ENCODE data around the gene PLPPR3.
"Not testable (repeated sequence)": the region's sequence is repeated elsewhere in the genome, so short reads cannot be mapped to it uniquely, and the experiment has no call there.

Gene PLPPR3

DNA sequence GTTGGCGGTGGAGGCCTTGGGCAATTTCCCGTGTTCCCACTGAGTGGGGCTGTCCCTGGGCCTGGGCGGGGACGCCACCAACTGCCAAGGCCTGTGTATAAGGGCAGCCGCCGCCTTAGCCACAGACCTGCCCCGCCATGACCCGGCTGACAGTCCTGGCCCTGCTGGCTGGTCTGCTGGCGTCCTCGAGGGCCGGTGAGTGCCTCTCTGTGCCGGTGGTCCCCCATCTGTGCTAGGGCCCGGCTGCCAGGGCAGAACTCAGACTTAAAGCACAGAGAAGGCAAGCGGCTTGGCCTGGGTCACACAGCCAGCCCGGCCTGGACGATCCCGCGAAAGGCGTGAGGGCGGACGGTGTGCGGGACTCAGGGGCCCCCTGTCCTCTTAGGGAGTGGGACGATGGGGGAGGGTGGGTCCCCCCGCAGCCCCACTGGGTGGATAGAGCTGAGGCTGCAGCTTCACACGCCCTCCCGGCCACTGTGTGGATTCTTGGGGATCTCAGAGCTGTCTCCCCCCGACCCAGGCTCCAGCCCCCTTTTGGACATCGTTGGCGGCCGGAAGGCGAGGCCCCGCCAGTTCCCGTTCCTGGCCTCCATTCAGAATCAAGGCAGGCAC is 6.1 kb upstream of the PLPPR3 start, which contains the start of gene AZU1:
AZU1 (plus strand) TSS at position 128 of the 612 bp plus-strand sequence; CDS start at position 138, 10 bp downstream.
- no peak for DNase-seq (ENCODE audit: low spot score)

DNA sequence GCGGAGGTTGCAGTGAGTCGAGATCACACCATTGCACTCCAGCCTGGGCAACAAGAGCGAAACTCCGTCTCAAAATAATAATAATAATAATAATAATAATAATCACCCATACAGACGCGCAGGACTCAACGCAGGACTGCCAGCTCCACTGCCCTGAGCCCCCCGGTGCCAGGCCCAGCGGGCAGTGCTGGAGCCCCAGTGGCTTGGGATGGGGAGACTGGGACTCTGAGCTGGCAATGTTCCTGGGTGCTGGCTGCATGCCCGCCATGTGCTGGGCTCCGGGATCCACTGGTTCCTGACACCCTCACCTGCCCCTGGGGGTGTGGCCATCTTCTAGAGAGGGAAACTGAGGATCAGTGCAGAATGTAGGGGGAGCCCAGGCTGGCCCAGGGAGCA is 5.6 kb upstream of the PLPPR3 start:
- DNase-seq (ENCODE audit: low spot score): no peak

- DNase-seq (ENCODE audit: low spot score): no peak
These were observed 4.3 kb upstream of the PLPPR3 start for GRCh38 chr19:825897-826644.

DNA sequence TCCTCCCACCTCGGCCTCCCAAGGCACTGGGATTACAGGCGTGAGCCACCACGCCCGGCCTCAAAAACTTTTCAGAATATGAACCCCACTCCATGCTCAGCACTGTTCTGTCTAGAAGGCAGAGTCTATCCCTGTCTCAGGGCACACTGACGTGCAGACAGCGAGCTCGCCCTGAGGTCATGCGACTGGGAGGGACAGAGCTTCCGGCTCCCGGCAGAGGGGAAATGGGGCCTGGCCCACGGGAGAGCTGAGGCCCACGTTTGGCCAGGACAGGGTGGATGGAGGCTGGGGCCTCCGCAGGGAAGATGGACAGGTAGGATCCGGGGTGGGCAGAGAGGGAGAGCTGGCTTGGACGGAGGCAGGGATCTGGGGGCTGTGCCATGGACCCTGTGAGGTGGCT is 3.1 kb upstream of the PLPPR3 start:
- DNase-seq (ENCODE audit: low spot score): no peak

GRCh38 chr19:823565-824121 is 1.9 kb upstream of the PLPPR3 start:
- DNase-seq (ENCODE audit: low spot score): no peak

DNA sequence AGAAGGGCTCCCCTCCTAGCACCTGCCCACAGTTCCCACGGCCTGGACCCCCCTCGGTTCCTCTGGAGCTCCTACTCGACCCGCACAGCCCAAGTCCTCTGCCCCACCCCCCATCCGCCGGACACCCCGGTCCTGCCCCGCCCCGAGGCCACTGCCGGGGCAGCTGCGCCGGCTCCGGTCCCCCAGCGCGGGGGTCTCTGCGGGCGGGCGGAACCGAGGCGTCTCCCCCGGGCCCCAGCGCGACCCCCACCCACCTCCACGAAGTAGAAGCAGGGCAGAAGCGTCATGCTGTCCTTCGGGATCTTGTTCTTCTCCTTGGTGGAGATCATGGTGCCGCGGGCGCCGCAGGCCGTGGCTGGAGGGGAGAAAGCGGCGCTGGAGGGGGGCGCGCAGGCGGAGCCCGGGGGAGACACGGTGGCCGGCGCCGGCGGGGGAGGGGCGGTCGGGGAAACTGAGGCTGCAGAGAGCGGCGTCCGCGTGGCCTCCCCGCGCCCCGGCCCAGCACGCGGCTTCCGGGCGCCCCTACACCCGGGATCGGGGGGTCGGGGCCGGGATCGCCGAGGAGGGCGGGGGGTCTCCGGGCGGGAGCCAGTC is 427 bp downstream of the PLPPR3 start:
- DNase-seq (ENCODE audit: low spot score): no peak

- DNase-seq (ENCODE audit: low spot score): not testable (repeated sequence)
These were observed 1.5 kb downstream of the PLPPR3 start for GRCh38 chr19:820212-820611.

- DNase-seq (ENCODE audit: low spot score): no peak
These were observed 5.3 kb downstream of the PLPPR3 start for GRCh38 chr19:816500-816857.

DNA sequence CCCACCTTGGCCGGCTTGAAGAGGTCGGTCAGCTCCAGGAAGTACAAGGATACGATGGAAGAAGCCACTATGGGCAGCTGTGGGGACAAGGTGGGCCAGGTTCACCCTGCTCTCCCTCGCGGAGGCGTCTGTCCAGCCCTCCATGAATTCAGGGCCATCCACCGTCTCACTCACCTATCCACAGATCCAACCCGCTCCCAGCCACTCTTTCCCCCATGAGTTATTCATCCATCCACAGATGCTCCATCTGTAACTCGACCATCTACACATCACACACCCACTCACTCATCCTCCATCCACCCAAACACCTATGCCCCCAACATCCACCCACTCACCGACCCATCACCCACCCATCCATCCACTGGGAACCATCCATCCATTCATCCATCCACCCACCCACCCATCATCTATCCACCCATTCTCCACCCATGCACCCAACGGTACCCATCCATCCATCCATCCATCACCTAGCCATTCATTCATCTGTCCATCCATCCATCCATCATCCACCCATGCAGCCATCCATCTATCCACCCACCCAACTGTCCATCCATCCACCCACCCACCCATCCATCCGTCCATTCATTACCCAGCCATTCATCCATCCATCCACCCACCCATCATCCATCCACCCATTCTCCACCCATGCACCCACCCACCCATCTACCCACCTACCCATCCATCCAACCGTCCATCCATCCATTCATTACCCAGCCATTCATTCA is 5.8 kb downstream of the PLPPR3 start:
- DNase-seq (ENCODE audit: low spot score): no peak

DNA sequence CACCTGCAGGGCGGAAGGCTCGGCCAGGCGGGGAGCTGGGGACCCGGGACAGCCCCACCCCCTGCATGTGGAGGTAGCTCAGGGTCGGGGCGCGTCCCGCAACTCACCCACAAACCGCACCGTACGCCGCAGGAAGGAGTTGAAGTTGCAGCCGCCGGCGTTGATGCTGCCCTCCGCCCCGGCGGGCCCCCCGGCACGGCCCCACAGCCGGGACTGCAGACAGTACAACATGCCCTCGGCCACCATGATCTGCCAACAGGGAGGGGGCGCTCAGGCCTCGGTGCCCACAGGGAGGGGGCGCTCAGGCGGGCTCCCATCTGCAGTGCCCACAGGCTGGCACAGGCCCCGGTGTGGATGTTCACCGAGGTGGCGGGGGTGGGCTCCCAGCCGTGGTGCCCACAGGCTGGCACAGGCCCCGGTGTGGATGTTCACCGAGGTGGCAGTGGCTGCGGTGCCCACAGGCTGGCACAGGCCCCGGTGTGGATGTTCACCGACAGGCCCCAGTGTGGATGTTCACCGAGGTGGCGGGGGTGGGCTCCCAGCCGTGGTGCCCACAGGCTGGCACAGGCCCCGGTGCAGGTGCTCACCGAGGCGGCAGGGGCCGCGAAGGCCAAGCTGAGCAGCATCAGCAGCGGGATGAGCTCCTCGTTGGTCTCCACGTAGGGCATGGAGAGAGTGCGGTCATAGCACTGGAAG is 6.5 kb downstream of the PLPPR3 start:
- no peak for DNase-seq (ENCODE audit: low spot score)

- DNase-seq (ENCODE audit: low spot score): no peak
These were observed 7.3 kb downstream of the PLPPR3 start for GRCh38 chr19:814152-815078.

DNA sequence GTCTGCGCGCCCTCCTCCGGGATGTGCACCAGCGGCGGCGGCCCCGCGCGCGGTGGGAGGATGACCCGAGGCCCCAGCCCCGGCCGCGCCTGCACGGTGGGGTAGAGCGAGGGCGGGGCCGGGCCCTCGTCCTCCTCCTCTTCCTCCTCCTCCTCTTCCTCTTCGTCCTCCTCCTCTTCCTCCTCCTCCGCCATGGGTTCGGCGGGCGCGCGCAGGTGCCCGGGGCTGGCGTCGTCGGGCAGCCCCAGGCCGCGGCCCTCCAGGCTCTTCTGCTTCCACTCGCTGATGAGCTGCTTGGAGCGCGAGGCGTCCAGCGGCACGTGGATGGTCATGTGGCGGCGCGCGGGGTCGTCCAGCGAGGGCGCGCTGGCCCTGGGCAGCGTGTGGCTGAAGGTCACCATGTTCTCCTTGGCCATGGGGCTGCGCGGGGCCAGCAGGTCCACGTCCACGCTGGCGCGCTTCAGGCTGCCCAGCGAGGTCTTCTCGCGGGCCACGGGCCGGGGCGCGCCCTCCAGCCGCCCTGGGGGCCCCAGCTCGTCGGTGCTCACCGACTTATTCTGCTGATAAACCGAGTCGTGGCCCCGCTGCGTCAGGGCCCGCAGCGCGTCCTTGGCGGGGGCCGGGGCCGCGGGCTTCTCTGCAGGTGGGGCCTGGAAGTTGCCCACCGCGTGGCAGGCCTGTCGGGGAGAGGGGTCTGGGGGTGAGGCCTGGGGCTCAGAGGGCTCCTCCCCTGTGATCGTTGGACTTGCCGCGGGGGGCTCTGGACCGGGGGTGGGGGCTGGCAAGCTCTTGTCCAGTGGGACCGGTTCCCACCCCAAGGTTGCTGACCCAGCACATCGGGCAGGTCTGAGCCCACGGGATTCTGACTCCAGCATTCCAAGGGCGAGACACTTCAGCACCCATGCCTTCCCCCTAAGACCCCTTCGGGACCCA is 8.3 kb downstream of the PLPPR3 start:
- DNase-seq (ENCODE audit: low spot score): no peak

DNA sequence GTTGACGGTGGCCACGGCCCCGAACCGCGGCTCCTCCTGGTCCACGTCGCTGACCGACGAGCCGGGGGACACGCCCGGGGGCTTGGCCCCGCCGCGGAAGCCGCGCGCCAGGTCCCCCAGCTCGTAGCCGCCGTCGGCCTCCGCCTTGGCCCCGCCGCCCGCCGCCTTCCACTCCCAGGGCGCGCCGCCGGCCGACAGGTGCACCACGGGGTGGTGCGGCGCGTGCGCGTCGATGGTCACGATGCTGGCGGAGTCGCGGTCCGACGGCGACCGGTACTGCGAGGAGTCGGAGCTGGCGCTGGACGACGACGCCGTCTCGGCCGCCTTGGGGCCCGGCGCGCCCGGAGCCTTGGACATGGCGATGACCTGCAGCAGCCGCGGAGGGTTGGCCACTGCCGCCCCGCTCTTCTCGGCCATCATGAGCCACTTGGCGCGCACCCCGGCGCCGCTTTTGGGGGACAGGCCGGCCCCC is 9.0 kb downstream of the PLPPR3 start:
- DNase-seq (ENCODE audit: low spot score): no peak

DNA sequence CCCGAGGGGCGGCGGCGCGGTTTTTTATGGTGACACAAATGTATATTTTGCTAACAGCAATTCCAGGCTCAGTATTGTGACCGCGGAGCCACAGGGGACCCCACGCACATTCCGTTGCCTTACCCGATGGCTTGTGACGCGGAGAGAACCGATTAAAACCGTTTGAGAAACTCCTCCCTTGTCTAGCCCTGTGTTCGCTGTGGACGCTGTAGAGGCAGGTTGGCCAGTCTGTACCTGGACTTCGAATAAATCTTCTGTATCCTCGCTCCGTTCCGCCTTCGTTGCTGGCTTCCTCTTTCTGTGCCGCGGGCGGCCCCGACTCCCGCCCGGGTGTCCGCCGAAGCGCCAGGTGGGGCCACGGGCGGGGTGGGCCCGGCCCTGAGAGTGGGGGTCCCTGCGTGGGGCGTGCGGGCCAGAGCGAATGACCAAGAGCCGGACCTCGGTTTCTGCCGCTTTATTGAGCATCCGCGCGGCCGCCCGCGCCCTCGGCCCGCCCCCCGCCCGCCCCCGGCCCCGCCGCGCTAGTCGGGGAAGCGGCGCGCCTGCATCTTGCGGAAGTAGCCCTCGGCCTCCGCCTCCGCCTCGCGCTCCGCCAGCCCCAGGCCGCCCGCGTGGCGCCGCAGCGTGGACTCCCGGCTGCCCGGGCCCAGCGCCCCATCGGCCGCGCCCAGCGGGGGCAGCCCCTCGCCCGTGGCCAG is 9.6 kb downstream of the PLPPR3 start:
- no peak for DNase-seq (ENCODE audit: low spot score)

GRCh38 chr19:811506-812048 is 10.2 kb downstream of the PLPPR3 start:
- DNase-seq (ENCODE audit: low spot score): no peak

DNA sequence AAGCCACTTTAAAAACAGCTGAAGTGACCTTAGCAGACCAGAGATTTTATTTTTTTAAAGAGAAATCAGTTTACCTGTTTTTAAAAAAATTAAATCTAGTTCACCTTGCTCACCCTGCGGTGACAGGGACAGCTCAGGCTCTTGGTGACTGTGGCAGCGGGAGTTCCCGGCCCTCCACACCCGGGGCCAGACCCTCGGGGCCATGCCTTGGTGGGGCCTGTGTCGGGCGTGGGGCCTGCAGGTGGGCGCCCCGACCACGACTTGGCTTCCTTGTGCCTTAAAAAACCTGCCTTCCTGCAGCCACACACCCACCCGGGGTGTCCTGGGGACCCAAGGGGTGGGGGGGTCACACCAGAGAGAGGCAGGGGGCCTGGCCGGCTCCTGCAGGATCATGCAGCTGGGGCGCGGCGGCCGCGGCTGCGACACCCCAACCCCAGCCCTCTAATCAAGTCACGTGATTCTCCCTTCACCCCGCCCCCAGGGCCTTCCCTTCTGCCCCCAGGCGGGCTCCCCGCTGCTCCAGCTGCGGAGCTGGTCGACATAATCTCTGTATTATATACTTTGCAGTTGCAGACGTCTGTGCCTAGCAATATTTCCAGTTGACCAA is 10.8 kb downstream of the PLPPR3 start:
- DNase-seq (ENCODE audit: low spot score): no peak

- DNase-seq (ENCODE audit: low spot score): no peak
These were observed 11.5 kb downstream of the PLPPR3 start for GRCh38 chr19:810077-810855.

All from CD4-positive, alpha-beta T cell treated with Interleukin-15 for 4 hours (primary cell).